CD4-positive, alpha-beta memory T cell (primary cell): Measurements from ENCODE around the gene ELK4. TPM values are rescaled to one million over a fixed set of nuclear protein-coding genes. Genes with fewer than 3 reads are reported as not detected.

Source experiments
- CTCF ChIA-PET: fragments of 350-600 bp; sonication (Branson Sonifier 250); formaldehyde crosslinking; loops from one replicate; lab custom pipeline; 2021; ENCODE audit warnings: inconsistent platforms; ENCODE audit not compliant: partially characterized antibody; lab: Charles Lee
- POLR2A ChIA-PET: fragments of 350-600 bp; sonication (Branson Sonifier 250); formaldehyde crosslinking; loops from one replicate; lab custom pipeline; 2021; ENCODE audit not compliant: partially characterized antibody; lab: Charles Lee
- DNase-seq, 5 donors: peaks; one replicate each; pipeline versions ENCODE4 v3.0.0 to v3.0.0-alpha.2; 2020 to 2022; ENCODE audit warnings: mixed read lengths in 1 of 5
- H3K27ac ChIP-seq: one replicate; pipeline ENCODE4 v1.7.0; 2013; ENCODE audit warnings: low read depth, low read length
- H3K27me3 ChIP-seq: 2 replicates; pipeline ENCODE4 v1.7.0; 2013; ENCODE audit warnings: mild to moderate bottlenecking, low read length, moderate library complexity; ENCODE audit not compliant: insufficient read depth
- H3K36me3 ChIP-seq: 2 replicates; pipeline ENCODE4 v1.7.0; 2013; ENCODE audit warnings: mild to moderate bottlenecking, low read length, moderate library complexity; ENCODE audit not compliant: insufficient read depth
- H3K4me1 ChIP-seq: 2 replicates; pipeline ENCODE4 v1.7.0; 2013; ENCODE audit warnings: mild to moderate bottlenecking, low read length, moderate library complexity; ENCODE audit not compliant: insufficient read depth
- H3K4me3 ChIP-seq, 2 donors: one replicate each; pipeline ENCODE4 v1.7.0; 2013; ENCODE audit warnings: low read length in 2 of 2, mild to moderate bottlenecking in 1 of 2
- H3K9me3 ChIP-seq, 2 donors: one replicate each; pipeline ENCODE4 v1.7.0; 2013; ENCODE audit warnings: low read length in 2 of 2, control low read depth in 1 of 2; ENCODE audit not compliant: control insufficient read depth in 1 of 2
- H3K27ac Mint-ChIP-seq, 7 donors: one replicate each; pipeline ENCODE4 v1.8.0; 2020 to 2021; ENCODE audit warnings: mixed read lengths in 7 of 7, mild to moderate bottlenecking in 6 of 7, inconsistent platforms in 3 of 7, moderate library complexity in 3 of 7
- H3K27me3 Mint-ChIP-seq, 2 donors: one replicate each; pipeline ENCODE4 v1.8.0; 2020 to 2021; ENCODE audit warnings: mixed read lengths in 2 of 2
- H3K36me3 Mint-ChIP-seq, 2 donors: one replicate each; pipeline ENCODE4 v1.8.0; 2020 to 2021; ENCODE audit warnings: mixed read lengths in 2 of 2, inconsistent platforms in 1 of 2, mild to moderate bottlenecking in 1 of 2
- H3K4me1 Mint-ChIP-seq, 4 donors: one replicate each; pipeline ENCODE4 v1.8.0; 2020 to 2021; ENCODE audit warnings: mixed read lengths in 4 of 4, mild to moderate bottlenecking in 1 of 4
- H3K4me3 Mint-ChIP-seq, 8 donors: one replicate each; pipeline ENCODE4 v1.8.0; 2020 to 2021; ENCODE audit warnings: mixed read lengths in 8 of 8, mild to moderate bottlenecking in 7 of 8, moderate library complexity in 6 of 8, inconsistent platforms in 3 of 8
- H3K9me3 Mint-ChIP-seq, 8 donors: one replicate each; pipeline ENCODE4 v1.8.0; 2020 to 2021; ENCODE audit warnings: mixed read lengths in 8 of 8, mild to moderate bottlenecking in 5 of 8, inconsistent platforms in 3 of 8, moderate library complexity in 1 of 8
- intact Hi-C: fragments of 100-400 bp; cut with micrococcal nuclease; formaldehyde crosslinking; loops from one replicate; pipeline ENCODE4 v1.15.1; 2023
- polyA plus RNA-seq, 2 donors: library from polyadenylated mRNA; unstranded; fragments of 300-500 nt; fragmentation: Illumina TruSeq; gene quantifications; one replicate each; pipeline ENCODE4 v1.2.3, GENCODE V29; 2021
- total RNA-seq, 2 experiments: library from RNA; stranded (reverse); gene quantifications; one replicate each; pipeline ENCODE4 v1.2.3, GENCODE V29; 2021

The ELK4 gene
- total and polyA plus RNA-seq, 4 experiments from 2014 or later, result 3.2 to 194 (median 86.4) TPM

- no peak overlapping the region for H3K27ac ChIP-seq
- H3K9me3 ChIP-seq, result no peaks in the 10 kb centered on the region
- no peaks in the 10 kb centered on the region for H3K4me1 ChIP-seq
- intact Hi-C loops, result no loop called here
- H3K9me3 Mint-ChIP-seq, result no peaks in the 10 kb centered on the region
- no peak overlapping the region for H3K27ac Mint-ChIP-seq
- no peaks in the 10 kb centered on the region for H3K36me3 ChIP-seq
- peaks cover 31 to 40% of the 10 kb centered on the region in 2 donors for H3K27me3 Mint-ChIP-seq
- no peak overlapping the region for H3K4me3 ChIP-seq
- CTCF ChIA-PET, result interaction anchor here (0.9 kb wide), 1 partner anchor 23 kb away, joined by 3 read pairs; no protein-coding TSS in a partner anchor
- peaks cover 3 to 5% (median 4%) of the 10 kb centered on the region in 4 donors for H3K4me1 Mint-ChIP-seq
- no peaks in the 10 kb centered on the region for H3K36me3 Mint-ChIP-seq
- H3K4me3 Mint-ChIP-seq, result peak overlapping the region; percentile 59 to 77 (median 68)
- POLR2A ChIA-PET, result no interaction called here
- peaks cover 24% of the 10 kb centered on the region for H3K27me3 ChIP-seq
- DNase-seq, result no peak
These were observed 63.1 kb downstream of the ELK4 start for GRCh38 chr1:205568469-205569361.

DNA sequence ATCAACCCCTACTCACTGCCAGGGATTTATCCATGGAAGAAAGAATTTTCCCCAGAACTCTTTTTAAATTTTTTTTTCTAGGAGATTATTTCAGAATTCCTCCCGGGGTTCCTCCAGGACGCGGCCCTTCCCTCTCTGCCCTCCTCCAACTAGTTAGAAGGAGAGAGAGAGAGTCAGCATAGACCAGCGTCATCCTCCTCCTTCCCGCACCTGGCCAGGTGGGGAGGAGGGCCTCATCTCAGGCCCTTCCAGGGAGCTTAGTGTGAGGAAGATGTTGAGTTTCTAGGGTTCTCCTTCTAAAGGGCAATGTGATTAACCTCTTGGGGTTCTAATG is 63.7 kb downstream of the ELK4 start:
- no peak overlapping the region for H3K4me3 ChIP-seq
- Mint-ChIP-seq H3K9me3 (no peaks in the 10 kb centered on the region), H3K4me1 (peaks cover 3 to 5% (median 4%) of the 10 kb centered on the region in 4 donors), H3K4me3 (peak overlapping the region in 7 of 8 donors; percentile 43 to 70 (median 61)), H3K27ac (no peak overlapping the region), H3K36me3 (no peaks in the 10 kb centered on the region), H3K27me3 (peaks cover 32 to 40% of the 10 kb centered on the region in 2 donors)
- no peaks in the 10 kb centered on the region for H3K36me3 ChIP-seq
- intact Hi-C loops, result no loop called here
- no peak for DNase-seq
- peaks cover 24% of the 10 kb centered on the region for H3K27me3 ChIP-seq
- no peaks in the 10 kb centered on the region for H3K9me3 ChIP-seq
- POLR2A ChIA-PET, result no interaction called here
- no peak overlapping the region for H3K27ac ChIP-seq
- no peaks in the 10 kb centered on the region for H3K4me1 ChIP-seq
- CTCF ChIA-PET, result no interaction called here

DNA sequence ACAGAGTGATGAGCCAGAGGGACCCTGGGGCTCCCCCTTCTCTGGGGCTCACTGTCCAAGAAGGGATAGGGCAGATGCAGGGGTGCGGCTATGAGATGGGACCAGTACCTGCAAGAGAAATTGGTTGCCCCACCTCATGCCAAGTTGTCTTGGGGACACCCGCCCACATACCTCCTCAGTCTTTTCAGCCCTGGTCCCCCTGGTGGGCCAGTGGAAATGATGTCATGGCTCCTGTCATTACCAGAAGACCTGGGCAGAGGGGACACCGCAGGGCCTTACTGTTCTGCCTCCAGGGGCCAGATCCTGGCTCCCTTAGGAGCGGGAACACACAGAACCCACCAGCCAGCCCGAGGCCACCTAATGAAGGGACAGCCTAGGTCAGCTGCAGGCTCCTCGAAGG is 64.1 kb downstream of the ELK4 start:
- Mint-ChIP-seq H3K4me3 (no peak overlapping the region), H3K9me3 (no peaks in the 10 kb centered on the region), H3K4me1 (peaks cover 3 to 5% (median 4%) of the 10 kb centered on the region in 4 donors), H3K27me3 (peaks cover 32 to 40% of the 10 kb centered on the region in 2 donors), H3K27ac (no peak overlapping the region), H3K36me3 (no peaks in the 10 kb centered on the region)
- Histone ChIP-seq H3K36me3 (no peaks in the 10 kb centered on the region), H3K4me3 (no peak overlapping the region), H3K4me1 (no peaks in the 10 kb centered on the region), H3K27me3 (peaks cover 24% of the 10 kb centered on the region), H3K27ac (no peak overlapping the region), H3K9me3 (no peaks in the 10 kb centered on the region)
- CTCF ChIA-PET, result no interaction called here
- POLR2A ChIA-PET, result no interaction called here
- intact Hi-C loops, result no loop called here
- DNase-seq, result no peak

- ChIA-PET CTCF (no interaction called here), POLR2A (no interaction called here)
- H3K9me3 ChIP-seq, result no peaks in the 10 kb centered on the region
- Mint-ChIP-seq H3K4me1 (peaks cover 3 to 5% (median 4%) of the 10 kb centered on the region in 4 donors), H3K9me3 (peaks cover 0 to 16% (median 8%) of the 10 kb centered on the region in 8 donors), H3K27ac (no peak overlapping the region), H3K36me3 (no peaks in the 10 kb centered on the region), H3K4me3 (no peak overlapping the region), H3K27me3 (peaks cover 29 to 37% of the 10 kb centered on the region in 2 donors)
- peaks cover 24% of the 10 kb centered on the region for H3K27me3 ChIP-seq
- intact Hi-C loops, result no loop called here
- H3K4me3 ChIP-seq, result no peak overlapping the region
- H3K27ac ChIP-seq, result no peak overlapping the region
- no peak for DNase-seq
- H3K4me1 ChIP-seq, result no peaks in the 10 kb centered on the region
- H3K36me3 ChIP-seq, result no peaks in the 10 kb centered on the region
These were observed 66.0 kb downstream of the ELK4 start for GRCh38 chr1:205565799-205566198.

DNA sequence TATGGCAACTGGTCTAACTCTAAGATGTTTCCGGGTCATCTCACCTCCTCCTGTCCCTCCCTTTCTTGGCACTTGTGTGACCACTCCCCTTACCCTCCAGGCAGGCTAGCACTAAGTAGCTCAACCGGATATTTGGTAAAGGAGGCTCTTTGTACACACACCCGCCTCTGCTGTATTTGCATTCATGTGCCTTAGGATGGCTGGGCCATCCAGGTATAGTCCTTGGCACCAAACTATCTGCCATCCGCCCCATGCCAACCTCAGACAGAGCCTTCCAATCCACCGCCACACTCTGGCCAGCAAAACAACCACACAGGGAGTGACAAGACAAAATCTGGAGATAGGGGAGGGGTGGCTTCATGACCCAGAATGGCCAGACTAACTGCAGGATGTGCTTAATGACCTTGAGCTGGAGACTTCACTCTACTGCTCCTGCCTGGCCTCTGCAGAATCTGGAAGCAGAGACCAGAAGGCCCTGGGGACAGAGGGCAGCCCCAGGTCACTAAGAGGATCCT is 67.8 kb downstream of the ELK4 start:
- no peaks in the 10 kb centered on the region for H3K36me3 Mint-ChIP-seq
- Histone ChIP-seq H3K4me3 (no peak overlapping the region), H3K36me3 (no peaks in the 10 kb centered on the region), H3K9me3 (no peaks in the 10 kb centered on the region), H3K4me1 (no peaks in the 10 kb centered on the region), H3K27ac (no peak overlapping the region), H3K27me3 (peaks cover 24% of the 10 kb centered on the region)
- DNase-seq, result no peak
- intact Hi-C loops, result no loop called here
- ChIA-PET POLR2A (no interaction called here), CTCF (no interaction called here)
- peaks cover 25 to 32% of the 10 kb centered on the region in 2 donors for H3K27me3 Mint-ChIP-seq
- H3K9me3 Mint-ChIP-seq, result peaks cover 0 to 30% (median 10%) of the 10 kb centered on the region in 8 donors
- H3K4me1 Mint-ChIP-seq, result peaks cover 3 to 5% (median 4%) of the 10 kb centered on the region in 4 donors
- H3K4me3 Mint-ChIP-seq, result peak overlapping the region in 1 of 8 donors; percentile 58
- peak overlapping the region in 1 of 7 donors; percentile 14 for H3K27ac Mint-ChIP-seq

- no peak overlapping the region for H3K4me3 Mint-ChIP-seq
- POLR2A ChIA-PET, result no interaction called here
These were observed 70.2 kb downstream of the ELK4 start for GRCh38 chr1:205561501-205562203.

More at GRCh38 chr1:205561501-205562203, 70.2 kb downstream of the ELK4 start:
- Histone ChIP-seq H3K4me3 (no peak overlapping the region), H3K36me3 (no peaks in the 10 kb centered on the region), H3K27me3 (peaks cover 7% of the 10 kb centered on the region), H3K9me3 (no peaks in the 10 kb centered on the region), H3K27ac (no peak overlapping the region), H3K4me1 (no peaks in the 10 kb centered on the region)
- no peaks in the 10 kb centered on the region for H3K4me1 Mint-ChIP-seq
- CTCF ChIA-PET, result no interaction called here
- intact Hi-C loops, result no loop called here
- peaks cover 18 to 34% of the 10 kb centered on the region in 2 donors for H3K27me3 Mint-ChIP-seq
- DNase-seq, result no peak
- peaks cover 0 to 34% (median 13%) of the 10 kb centered on the region in 8 donors for H3K9me3 Mint-ChIP-seq
- no peak overlapping the region for H3K27ac Mint-ChIP-seq
- no peaks in the 10 kb centered on the region for H3K36me3 Mint-ChIP-seq
